GM19023 (cell line): Measurements from ENCODE around the gene PRR35.

Experiments
- ATAC-seq: cut with Tn5 transposase; IDR thresholded peaks from one replicate; pipeline ENCODE4 v1.9.1; 2021; ENCODE audit warnings: mild to moderate bottlenecking, moderate library complexity; ENCODE audit not compliant: unreplicated experiment

Gene PRR35

DNA sequence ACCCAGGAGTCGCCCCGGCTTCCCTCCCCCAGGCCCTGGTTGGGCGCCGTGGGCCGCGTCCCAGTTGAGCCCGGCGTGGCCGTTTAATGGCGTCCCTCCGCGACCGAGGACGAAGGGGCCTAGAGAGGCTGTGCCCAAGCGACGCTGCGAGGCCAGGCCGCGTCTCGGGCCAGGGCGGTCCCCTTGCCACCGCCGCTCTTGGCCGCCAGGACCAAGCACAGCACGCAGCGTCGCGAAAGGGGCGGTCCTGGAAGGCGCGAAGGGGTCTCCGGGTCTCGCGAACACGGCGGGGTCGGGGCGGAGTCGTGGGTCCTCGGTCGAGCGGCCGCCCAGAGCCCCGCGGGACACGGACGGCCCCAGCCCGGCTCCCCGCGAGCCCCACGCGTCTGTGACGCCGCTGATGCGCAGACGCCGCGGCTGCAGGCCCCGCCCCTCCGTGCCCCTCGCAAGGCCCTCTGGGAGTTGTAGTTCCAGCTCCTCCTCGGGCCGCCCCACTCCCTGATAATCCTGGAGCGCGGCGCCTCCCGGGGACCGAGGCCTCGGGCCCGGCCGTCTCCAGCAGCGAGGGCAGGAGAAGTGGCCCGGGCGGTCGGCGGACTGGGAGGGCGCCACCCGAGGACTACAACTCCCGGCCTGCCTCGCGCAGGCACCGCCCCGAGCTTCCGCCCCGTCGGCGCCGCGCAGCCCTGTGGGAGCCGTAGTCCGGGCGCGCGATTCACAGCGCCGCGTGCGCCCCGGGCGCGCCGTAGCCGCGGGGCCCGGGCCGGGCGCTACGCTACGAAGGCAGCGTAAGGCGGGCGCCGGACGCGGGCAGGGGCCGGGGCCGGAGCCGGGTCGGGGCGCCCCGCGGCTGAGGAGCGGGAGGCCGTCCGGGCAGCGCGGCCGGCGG is 32.9 kb upstream of the PRR35 start, which contains the start of gene CAPN15:
Gene CAPN15 (plus strand): TSS at position 698 of the 889 bp plus-strand sequence. CDS start 19,127 bp downstream, outside the sequence.
- ATAC-seq, result peak; percentile 64

DNA sequence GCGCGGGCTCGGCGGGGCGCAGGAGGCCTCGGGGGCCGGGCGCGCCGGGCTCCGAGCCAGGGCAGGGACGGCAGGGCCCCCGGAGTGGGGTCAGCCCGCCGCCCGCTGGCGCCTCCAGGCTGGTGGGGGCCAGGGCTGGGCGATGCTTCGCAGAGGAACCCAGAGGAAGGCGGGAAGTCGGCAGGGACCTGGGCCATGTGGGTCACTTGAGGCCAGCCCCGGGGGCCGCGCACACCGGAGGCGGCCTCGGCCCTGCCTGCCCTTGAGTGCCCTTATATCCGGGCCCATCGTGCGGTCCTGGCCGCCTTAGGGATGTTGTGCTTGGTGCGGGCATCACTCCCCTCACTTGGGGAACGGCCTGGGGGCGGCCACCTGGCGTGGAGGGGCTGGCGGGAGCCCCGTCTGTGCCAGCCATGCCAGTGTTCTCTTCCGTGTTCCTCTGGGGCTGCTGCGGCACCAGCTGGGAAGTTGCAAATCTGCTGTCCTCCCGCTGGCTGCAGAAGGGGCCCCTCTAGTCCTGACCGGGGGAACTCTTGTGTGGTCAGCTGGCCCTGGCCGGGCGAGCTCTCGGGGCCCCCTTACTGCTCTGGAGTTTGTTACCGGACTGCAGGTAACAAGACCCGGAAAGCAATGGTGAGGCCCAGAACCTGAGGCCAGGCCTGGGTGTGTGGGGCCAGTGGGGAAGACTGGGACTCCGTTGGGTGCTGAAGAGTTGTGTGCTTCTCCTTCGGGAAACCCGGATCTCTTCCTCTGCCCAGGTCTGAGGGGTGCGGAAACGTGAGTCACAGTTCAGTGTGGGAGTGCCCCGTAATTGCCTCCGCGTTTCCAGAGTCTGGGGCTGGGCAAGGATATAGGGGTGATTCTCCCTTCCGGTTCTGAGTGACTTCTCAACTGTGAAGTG is 31.8 kb upstream of the PRR35 start:
- no peak for ATAC-seq

DNA sequence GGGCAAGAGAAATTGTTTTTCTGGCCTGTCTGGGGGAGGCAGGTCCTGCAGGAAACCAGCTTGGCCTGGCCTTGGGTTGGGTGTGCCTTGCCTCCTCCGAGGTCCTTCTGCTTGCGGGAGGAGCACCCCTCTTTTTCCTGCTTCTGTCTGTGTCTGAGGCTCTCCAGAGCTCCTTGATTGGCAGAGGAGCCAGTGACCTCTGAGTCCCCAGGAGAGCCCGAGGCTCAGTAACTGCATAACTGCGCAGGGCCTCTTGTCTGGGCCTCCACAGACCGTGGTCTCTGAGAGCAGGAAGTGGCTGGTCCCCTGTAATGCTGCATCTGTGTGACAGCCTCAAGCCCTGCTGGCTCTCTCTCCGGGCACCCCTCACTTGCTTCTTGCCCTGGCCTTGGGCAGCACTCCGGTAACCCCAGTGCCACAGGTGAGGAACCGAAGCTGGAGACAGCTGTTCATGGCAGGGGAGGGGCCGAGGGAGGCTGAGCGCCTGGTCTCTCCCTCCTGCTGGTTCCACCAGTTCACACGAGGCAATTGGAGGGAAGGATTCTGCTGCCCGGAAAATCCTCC is 31.1 kb upstream of the PRR35 start:
- no peak for ATAC-seq

DNA sequence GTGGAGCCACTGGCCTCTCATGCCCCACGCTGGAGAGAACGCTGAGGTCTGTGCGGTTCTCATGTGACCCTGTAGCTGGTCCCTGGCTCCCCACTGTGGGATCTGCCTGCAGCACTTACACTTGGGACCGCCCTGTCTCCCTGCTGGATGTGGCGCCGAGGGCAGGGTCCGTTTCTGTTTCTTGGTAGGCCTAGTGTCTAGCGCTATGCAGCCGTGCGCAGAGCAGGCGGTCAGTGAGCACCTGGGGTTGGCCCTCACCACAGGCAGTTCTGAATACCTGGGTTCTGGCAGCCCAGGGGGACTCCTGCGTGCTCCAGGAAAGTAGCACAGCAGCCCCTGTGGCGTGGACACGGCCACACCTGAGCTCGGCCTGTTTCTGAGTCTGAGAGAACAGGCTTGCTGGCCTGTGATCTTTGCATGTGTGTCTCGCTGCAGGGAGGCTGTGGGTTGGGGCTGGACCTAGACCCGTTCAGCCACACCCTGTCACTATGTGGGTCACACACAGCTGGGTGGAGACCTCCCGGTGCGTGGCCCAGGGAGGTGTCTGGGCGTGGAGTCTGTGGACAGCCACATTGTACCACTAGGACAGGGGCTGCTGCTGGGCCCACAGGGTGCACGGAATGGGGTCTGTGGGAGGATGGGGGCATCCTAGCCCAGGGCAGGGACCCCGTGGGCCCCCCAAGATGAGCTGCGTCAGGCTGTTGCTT is 29.9 kb upstream of the PRR35 start:
- ATAC-seq, result no peak

DNA sequence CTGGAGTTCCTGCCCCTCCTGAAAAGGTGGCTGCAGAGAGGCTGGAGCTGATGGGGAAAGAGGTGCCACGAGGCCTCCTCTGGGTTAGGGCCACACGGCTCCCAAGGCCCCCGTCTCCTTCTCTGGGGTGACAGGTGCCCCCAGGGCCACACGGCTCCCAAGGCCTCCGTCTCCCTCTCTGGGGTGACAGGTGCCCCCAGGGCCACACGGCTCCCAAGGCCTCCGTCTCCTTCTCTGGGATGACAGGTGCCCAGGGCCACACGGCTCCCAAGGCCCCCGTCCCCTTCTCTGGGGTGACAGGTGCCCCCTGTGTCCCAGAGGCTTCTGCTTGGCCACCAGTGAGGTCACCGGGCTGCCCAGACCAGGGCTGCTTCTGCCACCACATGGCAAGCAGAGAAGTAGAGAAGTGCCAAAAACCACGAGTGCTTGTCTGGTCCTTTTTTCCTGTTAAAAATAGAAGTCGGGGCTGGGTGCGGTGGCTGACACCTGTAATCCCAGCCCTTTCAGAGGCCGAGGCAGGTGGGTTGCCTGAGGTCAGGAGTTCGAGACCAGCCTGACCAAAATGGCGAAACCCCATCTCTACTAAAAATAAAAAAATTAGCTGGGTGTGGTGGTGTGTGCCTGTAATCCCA is 28.6 kb upstream of the PRR35 start:
- ATAC-seq, result no peak

DNA sequence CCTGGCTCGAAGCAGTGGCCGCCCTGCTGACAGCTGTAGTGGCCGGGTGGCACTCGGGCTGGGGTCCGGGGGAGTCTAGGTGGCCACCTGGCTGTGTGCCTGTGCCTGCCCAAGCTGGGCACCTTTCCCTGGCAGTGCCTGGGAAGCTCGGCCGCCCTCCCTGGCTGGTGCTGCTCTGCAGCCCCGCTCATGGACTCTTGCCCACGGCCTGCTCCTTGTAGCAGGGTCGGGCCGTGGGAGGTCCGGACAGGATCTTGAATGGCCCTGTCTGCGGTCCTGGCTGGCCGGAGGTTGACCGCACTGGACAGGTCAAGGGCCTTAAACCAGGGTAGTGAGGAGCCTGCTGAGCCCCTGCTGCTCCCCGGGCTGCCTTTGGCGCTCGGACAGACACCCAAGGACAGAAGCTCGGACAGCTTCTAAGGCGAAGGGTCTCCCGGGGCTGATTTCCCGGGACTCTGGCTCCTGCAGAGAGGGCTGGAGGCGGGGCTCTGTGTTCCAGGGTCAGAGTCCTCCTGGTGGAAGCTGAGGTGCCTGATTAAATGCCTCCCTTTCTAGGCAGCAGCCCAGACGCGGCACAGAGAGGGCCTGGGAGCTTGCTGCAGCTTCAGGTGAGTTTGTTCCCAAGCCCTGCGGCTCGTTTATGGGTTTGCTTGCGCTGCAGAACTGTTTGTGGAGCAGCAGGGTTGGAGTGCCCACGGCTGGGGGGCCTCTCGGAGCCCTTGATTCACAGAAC is 26.6 kb upstream of the PRR35 start:
- ATAC-seq, result no peak

DNA sequence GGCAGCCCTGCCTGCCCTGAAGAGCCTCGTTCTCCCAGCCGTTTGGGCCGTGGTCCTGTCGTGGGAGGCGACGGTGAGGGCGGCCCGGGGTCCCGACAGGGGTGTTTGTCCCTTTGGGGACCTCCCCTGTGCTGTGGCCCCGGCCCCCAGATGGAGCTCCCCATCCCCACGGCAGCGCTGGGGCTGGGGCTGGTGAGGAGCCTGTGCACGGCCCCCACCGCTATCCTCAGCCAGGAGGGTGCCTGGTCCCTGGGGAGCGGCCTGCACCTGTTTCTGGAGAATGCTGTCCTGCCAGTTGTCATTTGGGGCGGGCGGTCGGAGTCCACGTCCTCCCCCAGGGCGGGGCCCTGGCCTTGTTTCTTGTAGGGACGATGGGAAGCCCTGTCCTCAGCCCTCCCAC is 26.1 kb upstream of the PRR35 start:
- no peak for ATAC-seq

DNA sequence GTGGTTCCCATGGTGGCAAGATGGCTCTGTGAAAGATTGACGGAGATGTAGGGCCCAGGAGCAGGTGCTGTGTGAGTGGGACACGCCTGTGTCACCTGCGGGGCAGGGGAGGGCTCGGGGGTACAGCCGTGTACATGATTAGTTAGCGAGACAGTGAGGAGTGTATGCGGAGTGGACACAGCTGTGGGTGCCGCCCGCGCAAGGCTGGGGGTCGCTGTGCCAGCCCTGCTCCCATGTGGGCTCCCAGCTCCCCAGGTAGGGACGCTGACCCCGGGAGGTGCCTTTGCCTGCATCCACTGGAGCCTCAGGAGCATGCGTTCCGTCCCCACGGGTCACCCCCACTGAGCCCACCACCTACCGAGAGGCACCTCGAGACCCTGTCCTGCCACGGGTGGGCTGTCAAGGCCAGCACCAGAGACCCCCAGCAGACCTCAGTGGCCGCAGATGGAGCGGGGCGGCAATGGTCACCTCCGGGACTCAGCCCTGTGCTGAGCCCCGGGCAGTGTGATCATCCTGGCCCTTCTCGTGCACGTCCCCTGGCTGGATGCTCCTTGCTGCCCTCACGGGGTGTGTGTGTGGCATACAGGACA is 25.2 kb upstream of the PRR35 start:
- ATAC-seq, result no peak

DNA sequence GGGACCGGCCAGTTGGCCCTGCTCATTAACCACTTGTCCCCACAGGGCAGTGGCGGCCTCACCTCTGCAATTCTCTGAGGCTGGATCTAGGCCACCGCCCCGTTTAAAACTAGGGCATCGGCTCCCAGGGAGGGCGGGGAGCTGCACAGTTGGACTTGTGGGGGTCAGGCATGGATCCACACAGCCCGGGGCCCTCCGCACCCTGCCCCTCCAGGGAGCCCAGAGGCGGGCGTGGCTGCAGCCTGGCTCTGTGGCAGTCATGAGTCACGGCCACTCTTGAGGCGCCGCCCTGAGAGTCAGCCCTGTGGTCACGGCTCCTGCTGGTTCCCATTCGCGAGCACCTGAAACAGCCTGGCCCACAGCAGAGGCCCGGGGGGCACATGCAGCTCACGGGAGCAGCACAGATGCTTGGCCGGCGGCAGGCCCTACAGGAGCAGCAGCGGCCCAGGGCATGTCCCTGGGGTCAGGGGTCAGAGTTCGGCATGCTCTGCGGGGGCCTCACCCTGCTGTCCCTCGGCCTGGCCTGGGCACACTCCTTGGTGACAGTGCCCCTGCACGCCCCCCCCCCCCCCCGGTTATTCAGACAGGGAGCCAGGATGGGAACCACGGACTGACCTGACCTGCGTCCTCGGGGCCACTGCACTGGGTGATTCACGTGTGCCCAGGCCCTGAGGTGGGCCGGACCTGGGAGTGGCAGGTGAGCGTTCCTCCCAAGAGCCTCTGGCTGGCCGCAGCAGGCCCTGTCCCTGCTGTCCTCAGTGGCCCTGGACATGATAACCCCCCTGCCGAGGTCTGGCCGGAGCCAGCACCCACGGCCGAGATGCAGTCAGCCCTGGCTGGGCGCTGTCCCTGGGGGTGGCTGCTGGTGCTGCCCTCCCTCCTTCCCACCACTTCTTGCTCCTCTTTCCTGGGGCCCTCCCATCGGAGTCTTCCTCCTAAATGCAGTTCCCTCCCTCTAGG is 24.5 kb upstream of the PRR35 start:
- no peak for ATAC-seq

DNA sequence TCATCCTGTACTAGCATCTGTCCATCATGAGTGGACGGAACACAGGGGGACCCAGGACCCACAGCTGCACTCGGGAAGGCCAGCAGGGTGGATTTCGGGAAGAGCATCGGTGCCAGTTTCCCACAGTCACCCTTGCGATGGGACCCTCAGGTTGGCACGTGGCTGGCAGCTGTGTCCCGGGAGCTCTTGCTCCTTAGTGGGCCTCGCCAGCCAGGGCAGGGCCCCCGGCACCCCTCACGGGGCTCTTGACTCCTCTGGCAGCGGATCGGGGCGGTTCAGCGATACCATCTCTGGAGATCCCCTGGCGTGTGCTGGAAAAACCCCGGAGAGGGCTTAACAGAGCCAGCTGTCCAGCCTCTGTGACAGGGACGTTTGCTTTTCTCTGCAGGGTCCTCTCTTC is 23.4 kb upstream of the PRR35 start:
- ATAC-seq, result no peak

DNA sequence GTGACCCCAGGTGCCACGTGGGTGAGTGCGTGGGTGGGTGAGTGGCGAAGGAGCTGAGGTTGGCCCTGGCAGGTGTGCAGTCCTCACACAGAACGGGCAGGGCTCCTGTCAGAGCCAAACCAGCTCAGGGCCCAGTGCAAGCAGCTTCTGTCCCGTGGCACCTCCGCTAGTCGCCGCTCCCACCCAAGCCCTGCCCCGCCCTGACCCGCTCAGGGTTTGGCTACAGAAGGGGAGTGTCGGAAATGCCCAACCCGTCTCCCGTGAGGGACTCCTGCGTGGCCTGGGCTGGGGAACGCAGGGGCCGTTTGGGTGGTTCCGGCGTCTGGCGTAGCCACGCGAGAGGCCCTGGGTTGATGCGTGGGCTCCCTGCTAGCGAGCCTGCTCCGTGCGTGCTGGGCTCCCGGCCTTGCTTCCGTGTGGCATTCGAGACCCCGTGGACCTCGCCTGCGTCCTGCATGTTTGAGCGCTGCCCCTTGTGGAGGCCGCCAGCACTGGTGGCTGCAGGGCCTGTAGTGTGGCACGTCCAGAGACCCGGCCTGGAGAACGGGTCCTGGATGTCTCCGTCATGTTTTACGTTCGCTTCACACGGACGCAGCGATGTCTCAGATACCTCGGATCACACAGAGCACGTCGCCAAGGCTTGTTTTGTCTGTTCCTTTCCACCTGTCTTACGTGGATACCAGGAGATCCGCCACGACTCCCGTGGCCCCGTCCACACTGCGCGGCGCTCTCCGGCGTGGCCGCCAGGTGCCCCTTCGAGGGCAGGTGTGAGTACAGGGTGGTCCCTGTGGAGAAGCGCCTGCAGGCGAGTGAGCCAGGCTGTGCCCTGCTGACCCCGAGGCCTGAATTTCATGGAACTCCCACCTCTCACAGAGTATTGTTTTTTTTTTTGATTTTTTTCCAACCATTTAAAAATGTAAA is 22.5 kb upstream of the PRR35 start:
- no peak for ATAC-seq

DNA sequence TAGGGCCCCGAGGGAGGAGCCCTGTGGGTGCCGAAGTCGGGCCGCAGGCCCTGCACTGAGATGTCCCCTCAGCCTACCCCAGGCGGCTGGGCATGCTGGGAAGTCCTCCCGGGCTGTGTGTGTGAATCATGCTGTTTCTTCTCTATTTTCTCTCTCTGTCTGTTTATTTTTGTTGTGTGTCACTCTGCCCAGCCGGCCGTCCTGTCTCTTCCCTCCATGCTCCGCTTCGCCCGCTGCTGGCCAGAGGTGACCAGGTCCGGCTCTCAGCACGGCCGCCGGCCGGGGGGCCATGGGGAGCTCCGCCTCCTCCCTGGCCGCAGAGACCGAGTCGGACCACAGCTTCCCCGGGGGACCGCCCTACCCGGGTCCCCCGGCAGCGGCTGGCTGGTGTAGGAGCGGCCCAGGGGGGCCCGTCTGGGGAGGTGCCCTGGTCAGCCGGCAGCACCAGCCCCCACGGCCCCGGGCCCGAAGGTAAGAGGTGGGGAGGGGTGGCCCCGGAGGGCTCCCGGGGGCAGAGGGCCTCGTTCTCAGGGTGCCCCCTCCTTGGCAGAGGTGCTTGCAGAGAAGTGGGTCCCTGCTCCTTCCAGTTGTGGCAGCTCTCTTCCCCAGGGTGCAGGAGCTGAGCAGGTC is 20.2 kb upstream of the PRR35 start:
- ATAC-seq, result no peak

DNA sequence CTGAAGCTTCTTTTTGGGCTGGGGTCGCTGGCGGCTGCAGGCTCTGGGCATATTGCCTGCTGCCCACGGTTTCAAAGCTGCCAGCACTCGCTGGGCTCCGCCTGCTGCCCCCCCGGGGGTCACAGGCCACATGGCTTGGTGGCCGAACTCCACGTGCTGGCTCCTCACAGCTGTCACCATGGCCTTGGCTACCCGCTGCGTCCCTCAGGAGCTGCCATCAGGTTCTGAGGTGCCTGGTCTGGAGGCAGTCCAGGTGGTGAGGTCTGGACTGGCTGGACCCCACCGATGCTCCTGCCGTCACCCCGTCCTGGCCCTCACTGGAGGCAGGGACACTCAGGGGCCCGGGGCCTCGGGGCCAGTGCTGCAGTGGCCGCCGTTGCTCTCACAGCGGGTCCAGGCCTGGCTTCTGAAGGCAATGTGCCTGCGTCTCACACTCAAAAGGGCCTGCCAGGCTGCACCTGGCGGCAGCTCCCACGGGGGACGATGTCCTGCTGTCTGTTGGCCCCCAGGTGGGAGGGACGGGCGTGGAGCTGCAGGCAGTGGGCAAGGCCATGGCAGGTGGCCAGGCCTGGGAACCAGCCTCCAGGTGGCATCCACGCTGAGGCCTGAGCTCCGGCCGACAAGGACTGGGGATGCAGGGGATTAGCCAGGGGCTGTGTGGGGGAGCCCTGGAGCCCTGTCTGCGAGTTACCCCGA is 19.4 kb upstream of the PRR35 start:
- no peak for ATAC-seq

DNA sequence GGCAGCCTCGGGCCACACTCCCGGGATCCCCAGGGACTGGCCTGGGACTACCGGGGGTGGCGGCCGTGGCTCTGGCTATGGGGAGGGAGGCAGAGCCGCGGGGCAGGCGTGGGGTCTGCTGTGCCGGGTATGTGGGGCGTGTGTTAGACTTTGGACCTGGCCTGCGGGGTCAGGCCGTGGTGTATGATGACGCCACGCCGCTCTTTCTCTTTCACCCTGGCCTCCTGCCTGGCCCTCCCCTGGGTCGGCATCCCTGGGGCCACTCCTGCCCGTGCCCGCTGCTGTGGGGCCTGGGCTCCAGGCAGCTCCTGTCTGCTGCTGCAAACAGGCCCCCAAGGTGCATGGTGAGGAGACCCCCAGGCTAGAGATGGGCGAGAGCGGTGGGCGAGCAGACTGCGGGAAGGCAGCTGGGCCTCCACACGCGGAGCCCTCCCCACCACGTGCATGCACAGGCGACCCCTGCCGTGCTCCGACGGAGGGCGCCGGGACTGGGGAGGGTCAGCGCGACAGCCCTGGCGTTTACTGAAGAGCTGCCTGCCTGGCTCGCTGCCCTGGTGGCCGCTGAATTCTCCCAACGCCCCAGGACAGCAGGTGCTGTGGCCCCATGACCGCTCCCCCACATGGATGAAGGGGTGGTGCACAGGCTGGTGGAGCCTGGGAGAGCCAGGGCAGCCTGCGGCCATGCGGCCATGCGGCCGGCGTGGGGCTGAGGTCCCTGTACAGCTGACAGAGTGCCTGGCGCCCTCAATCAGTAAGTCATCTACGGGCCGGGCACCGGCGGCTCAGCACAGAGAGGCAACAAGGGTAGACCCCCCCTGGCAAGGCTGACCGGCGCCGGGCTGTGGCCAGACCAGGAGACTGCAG is 16.7 kb upstream of the PRR35 start:
- no peak for ATAC-seq

DNA sequence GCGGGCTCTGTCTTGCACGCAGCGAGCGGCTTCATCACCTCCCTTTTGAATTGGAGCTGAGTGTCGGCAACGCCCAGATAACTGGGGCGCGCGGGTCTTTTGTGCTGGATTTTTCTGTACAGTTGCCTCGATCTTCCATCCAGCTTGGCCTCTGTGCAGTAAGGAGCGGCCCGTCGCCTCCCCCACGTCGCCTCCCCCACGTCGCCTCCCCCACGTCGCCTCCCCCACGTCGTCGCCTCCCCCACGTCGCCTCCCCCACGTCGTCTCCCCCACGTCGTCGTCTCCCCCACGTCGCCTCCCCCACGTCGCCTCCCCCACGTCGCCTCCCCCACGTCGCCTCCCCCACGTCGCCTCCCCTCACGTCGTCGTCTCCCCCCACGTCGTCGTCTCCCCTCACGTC is 15.7 kb upstream of the PRR35 start:
- no peak for ATAC-seq
